ENCODE data around the gene PHLDA1.

PHLDA1 gene

GRCh38 chr12:76010732-76011458, 20.7 kb downstream of the PHLDA1 start:
- DNase-seq (ENCODE audit: insufficient read length) (no peak), FAIRE-seq (no peak)
- TF ChIP-seq POLR2A (IDR thresholded peaks at IDR 0.05; ENCODE audit: low read depth, low read length) (no peak), POLR2AphosphoS5 (IDR thresholded peaks at IDR 0.05; ENCODE audit: low read depth, low read length) (no peak), TAF1 (IDR thresholded peaks at IDR 0.05; ENCODE audit: borderline replicate concordance, low read depth, low read length) (no peak)

DNA sequence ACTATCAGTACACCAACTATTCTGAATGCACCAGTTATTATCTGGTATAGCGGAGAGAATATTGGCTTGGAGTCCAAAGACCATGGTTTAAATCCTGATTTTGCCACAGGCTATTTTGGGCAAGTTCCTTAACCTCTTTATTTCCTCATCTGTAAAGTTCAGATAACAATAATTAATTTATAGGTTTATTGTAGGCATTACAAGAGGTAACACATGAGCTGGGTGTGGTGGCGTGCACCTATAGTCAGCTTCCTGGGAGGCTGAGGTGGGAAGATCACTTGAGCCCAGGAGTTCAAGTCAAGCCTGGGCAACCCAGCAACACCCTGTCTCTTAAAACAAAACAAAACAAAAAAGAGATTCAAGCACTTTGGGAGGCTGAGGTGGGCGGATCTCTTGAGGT, 23.1 kb downstream of the PHLDA1 start:
- no peak for TF ChIP-seq TAF1 (IDR thresholded peaks at IDR 0.05; ENCODE audit: borderline replicate concordance, low read depth, low read length)
- no peak for TF ChIP-seq POLR2AphosphoS5 (IDR thresholded peaks at IDR 0.05; ENCODE audit: low read depth, low read length)
- no peak for TF ChIP-seq POLR2A (IDR thresholded peaks at IDR 0.05; ENCODE audit: low read depth, low read length)
- DNase-seq (ENCODE audit: insufficient read length) (no peak), FAIRE-seq (no peak)

- FAIRE-seq (no peak), DNase-seq (ENCODE audit: insufficient read length) (no peak)
- no peak for TF ChIP-seq TAF1 (IDR thresholded peaks at IDR 0.05; ENCODE audit: borderline replicate concordance, low read depth, low read length)
- TF ChIP-seq POLR2AphosphoS5 (IDR thresholded peaks at IDR 0.05; ENCODE audit: low read depth, low read length) = no peak
- TF ChIP-seq POLR2A (IDR thresholded peaks at IDR 0.05; ENCODE audit: low read depth, low read length) = no peak
Observed at GRCh38 chr12:76007640-76008039, 23.9 kb downstream of the PHLDA1 start.

DNA sequence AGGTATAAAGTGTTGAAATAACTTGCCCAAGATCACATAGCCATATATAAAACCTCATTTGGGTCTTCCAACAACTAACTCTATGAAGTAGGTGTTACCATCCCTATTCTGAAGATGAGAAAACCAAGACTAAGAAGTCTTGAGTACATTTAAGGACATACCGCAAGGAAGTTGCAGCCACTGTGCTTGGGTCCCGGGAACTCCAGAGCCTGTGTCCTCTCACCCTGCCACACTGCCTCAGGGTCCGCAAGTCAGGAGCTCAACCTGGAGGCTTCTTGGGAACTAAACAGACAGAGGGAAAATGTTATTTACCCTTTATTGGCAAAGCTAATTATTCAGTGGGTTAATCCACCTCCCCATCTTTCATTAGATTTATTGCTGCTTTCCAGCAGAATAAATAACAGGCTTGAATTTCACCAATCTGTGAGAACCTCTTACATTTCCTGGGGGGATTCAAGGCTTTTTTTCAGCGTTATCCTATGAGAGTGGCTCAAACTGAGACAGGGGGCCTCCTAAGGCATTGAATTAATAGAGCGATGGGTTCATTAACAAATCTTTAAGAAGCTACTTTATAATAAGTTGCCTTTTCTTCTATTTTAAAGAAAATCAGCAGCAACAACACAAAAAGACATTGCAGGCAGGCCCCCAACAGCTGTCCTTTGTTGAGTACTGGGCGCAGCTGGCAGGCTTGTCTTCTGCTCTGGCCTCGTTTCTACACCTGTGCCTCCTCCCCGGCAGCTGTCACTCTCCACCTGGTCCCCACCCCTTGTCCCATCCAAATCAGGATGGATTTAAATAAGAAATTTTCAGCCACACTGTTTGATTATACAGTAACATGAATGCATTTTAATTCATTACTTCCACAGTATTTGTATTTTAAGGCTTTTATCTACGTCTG, 25.3 kb downstream of the PHLDA1 start:
- DNase-seq (ENCODE audit: insufficient read length) (no peak), FAIRE-seq (no peak)
- TF ChIP-seq TAF1 (IDR thresholded peaks at IDR 0.05; ENCODE audit: borderline replicate concordance, low read depth, low read length) = no peak
- TF ChIP-seq POLR2A (IDR thresholded peaks at IDR 0.05; ENCODE audit: low read depth, low read length) = no peak
- TF ChIP-seq POLR2AphosphoS5 (IDR thresholded peaks at IDR 0.05; ENCODE audit: low read depth, low read length) = no peak

DNA sequence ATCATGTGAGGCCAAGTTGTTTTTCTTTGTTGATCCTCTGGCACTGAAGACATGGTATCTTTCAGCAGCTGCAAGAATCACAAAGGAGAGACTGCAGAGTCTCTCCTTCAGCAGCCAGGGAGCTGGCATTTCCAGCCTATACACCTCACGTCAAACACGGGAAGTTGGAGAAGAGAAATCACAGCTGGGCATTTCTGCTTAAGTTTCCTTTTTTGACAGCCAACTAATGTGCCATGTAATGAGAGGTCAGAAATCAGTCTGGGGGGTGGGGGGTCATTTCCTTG, 28.3 kb downstream of the PHLDA1 start:
- TF ChIP-seq POLR2AphosphoS5 (IDR thresholded peaks at IDR 0.05; ENCODE audit: low read depth, low read length) = no peak
- TF ChIP-seq POLR2A (IDR thresholded peaks at IDR 0.05; ENCODE audit: low read depth, low read length) = no peak
- TF ChIP-seq TAF1 (IDR thresholded peaks at IDR 0.05; ENCODE audit: borderline replicate concordance, low read depth, low read length) = no peak
- DNase-seq (ENCODE audit: insufficient read length) (no peak), FAIRE-seq (no peak)

- TF ChIP-seq POLR2AphosphoS5 (IDR thresholded peaks at IDR 0.05; ENCODE audit: low read depth, low read length) (no peak), TAF1 (IDR thresholded peaks at IDR 0.05; ENCODE audit: borderline replicate concordance, low read depth, low read length) (no peak), POLR2A (IDR thresholded peaks at IDR 0.05; ENCODE audit: low read depth, low read length) (no peak)
- DNase-seq (ENCODE audit: insufficient read length) (no peak), FAIRE-seq (no peak)
Observed at GRCh38 chr12:76002598-76003354, 28.8 kb downstream of the PHLDA1 start.

- TF ChIP-seq TAF1 (IDR thresholded peaks at IDR 0.05; ENCODE audit: borderline replicate concordance, low read depth, low read length) (no peak), POLR2AphosphoS5 (IDR thresholded peaks at IDR 0.05; ENCODE audit: low read depth, low read length) (no peak), POLR2A (IDR thresholded peaks at IDR 0.05; ENCODE audit: low read depth, low read length) (no peak)
- FAIRE-seq = no peak
- no peak for DNase-seq (ENCODE audit: insufficient read length)
Observed at GRCh38 chr12:75998292-75999063, 33.1 kb downstream of the PHLDA1 start.

GRCh38 chr12:75997658-75998057, 33.9 kb downstream of the PHLDA1 start:
- DNase-seq (ENCODE audit: insufficient read length) = no peak
- no peak for TF ChIP-seq POLR2A (IDR thresholded peaks at IDR 0.05; ENCODE audit: low read depth, low read length)
- no peak for TF ChIP-seq TAF1 (IDR thresholded peaks at IDR 0.05; ENCODE audit: borderline replicate concordance, low read depth, low read length)
- TF ChIP-seq POLR2AphosphoS5 (IDR thresholded peaks at IDR 0.05; ENCODE audit: low read depth, low read length) = no peak
- no peak for FAIRE-seq

DNA sequence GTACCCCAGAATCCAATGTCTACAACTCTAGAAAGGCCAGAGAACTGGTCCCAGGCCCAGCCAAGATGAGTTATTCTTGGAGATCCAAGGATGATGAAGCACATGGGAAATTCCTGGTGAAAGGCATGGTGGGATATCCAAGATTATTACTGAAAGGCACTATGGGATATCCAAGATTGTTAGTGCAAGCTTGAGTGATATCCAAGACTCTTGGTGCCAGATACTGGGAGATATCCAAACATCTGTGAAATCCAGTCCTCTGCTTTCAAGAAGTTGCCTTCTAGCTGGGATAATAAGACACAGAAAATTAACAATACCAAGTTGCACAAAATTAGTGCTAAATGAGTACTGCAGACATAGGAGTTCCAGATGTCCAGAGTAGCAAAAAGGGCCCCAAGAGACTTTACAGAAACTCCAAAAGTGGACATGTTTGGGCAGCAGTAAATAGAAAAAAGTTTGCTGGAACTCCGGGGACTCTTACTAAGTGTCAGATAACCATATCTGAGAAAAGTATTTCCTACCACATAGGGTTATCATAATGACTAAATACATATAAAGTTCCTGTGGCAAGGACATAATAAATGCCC, 34.6 kb downstream of the PHLDA1 start:
- TF ChIP-seq POLR2AphosphoS5 (IDR thresholded peaks at IDR 0.05; ENCODE audit: low read depth, low read length) (no peak), TAF1 (IDR thresholded peaks at IDR 0.05; ENCODE audit: borderline replicate concordance, low read depth, low read length) (no peak), POLR2A (IDR thresholded peaks at IDR 0.05; ENCODE audit: low read depth, low read length) (no peak)
- DNase-seq (ENCODE audit: insufficient read length) = no peak
- no peak for FAIRE-seq

- TF ChIP-seq TAF1 (IDR thresholded peaks at IDR 0.05; ENCODE audit: borderline replicate concordance, low read depth, low read length) (no peak), POLR2AphosphoS5 (IDR thresholded peaks at IDR 0.05; ENCODE audit: low read depth, low read length) (no peak), POLR2A (IDR thresholded peaks at IDR 0.05; ENCODE audit: low read depth, low read length) (no peak)
- DNase-seq (ENCODE audit: insufficient read length) = no peak
- FAIRE-seq = no peak
Observed at GRCh38 chr12:75995691-75996090, 35.9 kb downstream of the PHLDA1 start.

Data from GM12892 (cell line).